SU-DHL-6 (cell line): ENCODE measurements around the gene ITIH3.

Source experiments
- H2AFZ ChIP-seq: fragments of 200-600 bp; sonication (generic); 2 replicates; pipeline ENCODE4 v1.6.1; 2014; ENCODE audit warnings: low read depth, mild to moderate bottlenecking, moderate library complexity, mixed read lengths, antibody characterized with exemption, low read length; ENCODE audit not compliant: severe bottlenecking
- H3F3A ChIP-seq: fragments of 200-600 bp; shearing (Covaris generic); 2 replicates; pipeline ENCODE4 v1.6.0; 2016; ENCODE audit warnings: antibody characterized with exemption, mild to moderate bottlenecking; ENCODE audit not compliant: insufficient read depth
- H3K27ac ChIP-seq: fragments of 200-600 bp; sonication (generic); 2 replicates; pipeline ENCODE4 v1.5.1; 2016; ENCODE audit warnings: low read depth, mild to moderate bottlenecking, low read length, moderate library complexity, mixed read lengths
- H3K27me3 ChIP-seq: fragments of 200-600 bp; sonication (generic), shearing (Covaris generic); 2 replicates; pipeline ENCODE4 v1.6.0; 2014; ENCODE audit warnings: mild to moderate bottlenecking, low read length
- H3K36me3 ChIP-seq: fragments of 200-600 bp; sonication (generic); 2 replicates; pipeline ENCODE4 v1.6.1; 2014; ENCODE audit warnings: mild to moderate bottlenecking, low read length, mixed read lengths
- H3K4me2 ChIP-seq: fragments of 300-600, 200-600 bp; shearing (Covaris generic), sonication (generic); 2 replicates; pipeline ENCODE4 v1.6.0; 2014; ENCODE audit warnings: low read length, low read depth, mild to moderate bottlenecking; ENCODE audit not compliant: poor library complexity, severe bottlenecking
- H3K4me3 ChIP-seq: fragments of 200-600 bp; sonication (generic); 2 replicates; pipeline ENCODE4 v1.5.1; 2014; ENCODE audit warnings: antibody characterized with exemption, low read length, mild to moderate bottlenecking, mixed read lengths; ENCODE audit not compliant: insufficient read depth, poor library complexity, severe bottlenecking
- H3K79me2 ChIP-seq: fragments of 200-600 bp; sonication (generic); 2 replicates; pipeline ENCODE4 v1.6.1; 2014; ENCODE audit warnings: mild to moderate bottlenecking, low read length, moderate library complexity; ENCODE audit not compliant: insufficient read depth
- H3K9ac ChIP-seq: fragments of 200-600 bp; sonication (generic); 2 replicates; pipeline ENCODE4 v1.7.0; 2014; ENCODE audit warnings: mild to moderate bottlenecking, low read length
- H3K9me2 ChIP-seq: fragments of 200-600 bp; sonication (generic); replicated peaks from 2 replicates; pipeline ENCODE4 v1.6.1; 2014; ENCODE audit warnings: low read length; ENCODE audit not compliant: insufficient read depth
- H3K9me3 ChIP-seq: fragments of 200-600 bp; sonication (generic); 2 replicates; pipeline ENCODE4 v1.6.1; 2014; ENCODE audit warnings: low read length, mixed read lengths; ENCODE audit not compliant: insufficient read depth
- H4K20me1 ChIP-seq: fragments of 200-600 bp; sonication (generic); 2 replicates; pipeline ENCODE4 v1.6.1; 2014; ENCODE audit warnings: low read depth, mild to moderate bottlenecking, antibody characterized with exemption, low read length, moderate library complexity, mixed read lengths
- CTCF ChIP-seq: fragments of 200-600 bp; sonication (generic); IDR thresholded peaks from one replicate; pipeline ENCODE4 v1.5.1; 2017; ENCODE audit warnings: antibody characterized with exemption, mild to moderate bottlenecking, low read length, moderate library complexity; ENCODE audit not compliant: insufficient read depth, poor library complexity, severe bottlenecking
- EZH2phosphoT487 ChIP-seq: fragments of 200-600 bp; sonication (generic), shearing (Covaris generic); conservative IDR thresholded peaks from 2 replicates; pipeline ENCODE4 v1.6.1; 2018; ENCODE audit warnings: mild to moderate bottlenecking, antibody characterized with exemption, low read length, moderate library complexity, mixed read lengths

The ITIH3 gene

GRCh38 chr3:52841211-52841980 is 46.8 kb downstream of the ITIH3 start:
- Histone ChIP-seq H3K79me2 (no peaks in the 10 kb centered on the region), H3K9me2 (no peaks in the 10 kb centered on the region), H3K4me2 (no peak overlapping the region), H4K20me1 (no peaks in the 10 kb centered on the region), H3K27ac (no peak overlapping the region), H3K9me3 (no peaks in the 10 kb centered on the region), H3K27me3 (no peaks in the 10 kb centered on the region), H3K36me3 (no peaks in the 10 kb centered on the region), H3K4me3 (no peak overlapping the region), H3K9ac (no peak overlapping the region), H2AFZ (no peak overlapping the region), H3F3A (no peaks in the 10 kb centered on the region)
- TF ChIP-seq EZH2phosphoT487: no peak
- TF ChIP-seq CTCF: no peak

DNA sequence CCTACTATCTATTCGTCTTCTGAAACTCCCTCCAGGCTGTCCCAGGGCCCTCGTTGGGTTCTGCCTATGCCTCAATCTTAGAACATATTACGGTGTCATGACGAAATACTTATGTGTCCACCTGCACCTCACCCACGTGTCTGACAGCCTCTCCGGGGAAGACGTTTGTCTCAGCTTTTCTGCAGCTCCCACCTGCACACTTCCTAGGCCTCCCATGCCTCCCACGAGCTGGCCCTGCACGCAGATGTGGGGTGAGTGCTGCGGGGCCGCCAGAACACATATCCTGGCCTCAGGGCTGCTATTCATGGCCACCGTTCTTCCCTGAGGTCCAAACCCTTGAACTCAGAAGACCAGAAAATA is 47.4 kb downstream of the ITIH3 start:
- Histone ChIP-seq H3K27me3 (no peaks in the 10 kb centered on the region), H3K9me2 (no peaks in the 10 kb centered on the region), H3K36me3 (no peaks in the 10 kb centered on the region), H3K4me2 (no peak overlapping the region), H3K79me2 (no peaks in the 10 kb centered on the region), H3F3A (no peaks in the 10 kb centered on the region), H3K4me3 (no peak overlapping the region), H2AFZ (no peak overlapping the region), H3K9me3 (no peaks in the 10 kb centered on the region), H3K9ac (no peak overlapping the region), H4K20me1 (no peaks in the 10 kb centered on the region), H3K27ac (no peak overlapping the region)
- TF ChIP-seq CTCF (no peak), EZH2phosphoT487 (no peak)

DNA sequence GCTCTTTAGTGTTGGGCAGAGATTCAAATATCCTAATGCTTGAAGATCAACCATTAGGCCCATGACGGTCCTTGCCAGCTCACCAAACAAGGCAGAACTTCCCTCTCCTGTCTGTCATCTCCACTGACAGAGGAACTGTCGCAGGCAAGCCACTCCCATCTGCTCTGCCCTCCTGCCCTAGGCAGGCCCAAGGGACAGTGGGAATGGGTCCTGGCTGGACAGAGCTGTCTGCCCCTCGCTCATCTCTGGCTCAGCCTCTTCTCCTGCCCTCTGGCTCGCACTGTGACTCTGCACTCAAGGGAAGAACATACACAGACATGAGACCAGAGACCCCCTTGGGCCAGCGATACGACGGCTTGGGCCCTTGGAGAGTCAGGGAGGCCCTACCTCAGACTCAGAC is 47.8 kb downstream of the ITIH3 start:
- H3F3A ChIP-seq: no peaks in the 10 kb centered on the region
- no peaks in the 10 kb centered on the region for H3K79me2 ChIP-seq
- no peaks in the 10 kb centered on the region for H3K9me2 ChIP-seq
- no peak for TF ChIP-seq EZH2phosphoT487
- TF ChIP-seq CTCF: no peak
- H3K9me3 ChIP-seq: no peaks in the 10 kb centered on the region
- no peak overlapping the region for H3K27ac ChIP-seq
- no peak overlapping the region for H3K4me3 ChIP-seq
- H3K27me3 ChIP-seq: no peaks in the 10 kb centered on the region
- H3K4me2 ChIP-seq: no peak overlapping the region
- no peak overlapping the region for H3K9ac ChIP-seq
- no peak overlapping the region for H2AFZ ChIP-seq
- no peaks in the 10 kb centered on the region for H4K20me1 ChIP-seq
- no peaks in the 10 kb centered on the region for H3K36me3 ChIP-seq
